Measurements from ENCODE around the gene B4GALT1.

GRCh38 chr9:33109097-33109496 lies 58.0 kb downstream of the B4GALT1 start:
- TF ChIP-seq CTCF (IDR thresholded peaks at IDR 0.05) (no peak), POLR2A (IDR thresholded peaks at IDR 0.05) (no peak)

Measured in thyroid gland (tissue), 4 donors.